Skeletal muscle tissue (tissue), 4 donors: ENCODE results near the gene IFNL4. TPM values are rescaled to one million over a fixed set of nuclear protein-coding genes. Genes with fewer than 3 reads are reported as not detected.
"Not testable (repeated sequence)": the region's sequence is repeated elsewhere in the genome, so short reads cannot be mapped to it uniquely, and the experiment has no call there.

Source experiments
- H3K27ac ChIP-seq: one replicate; pipeline ENCODE4 v1.7.0; 2013; ENCODE audit warnings: mild to moderate bottlenecking, low read depth, low read length, inconsistent platforms
- H3K27me3 ChIP-seq, 3 donors: one replicate each; pipeline ENCODE4 v1.7.0; 2013; ENCODE audit warnings: low read length in 3 of 3; ENCODE audit not compliant: control insufficient read depth in 3 of 3, insufficient read depth in 3 of 3
- H3K36me3 ChIP-seq, 3 donors: one replicate each; pipeline ENCODE4 v1.7.0; 2013; ENCODE audit warnings: low read length in 3 of 3; ENCODE audit not compliant: control insufficient read depth in 3 of 3, insufficient read depth in 3 of 3
- H3K4me1 ChIP-seq, 3 donors: one replicate each; pipeline ENCODE4 v1.7.0; 2013; ENCODE audit warnings: low read length in 3 of 3, mild to moderate bottlenecking in 3 of 3; ENCODE audit not compliant: control insufficient read depth in 3 of 3, insufficient read depth in 3 of 3
- H3K4me3 ChIP-seq, 3 donors: one replicate each; pipeline ENCODE4 v1.7.0; 2013; ENCODE audit warnings: low read length in 3 of 3
- H3K9ac ChIP-seq, 3 donors: one replicate each; pipeline ENCODE4 v1.7.0; 2013; ENCODE audit warnings: low read length in 3 of 3, mild to moderate bottlenecking in 3 of 3, moderate library complexity in 2 of 3, low read depth in 1 of 3
- H3K9me3 ChIP-seq, 3 donors: one replicate each; pipeline ENCODE4 v1.7.0; 2013; ENCODE audit warnings: low read length in 3 of 3; ENCODE audit not compliant: control insufficient read depth in 3 of 3
- total RNA-seq: library from RNA; depleted of rRNA; stranded (reverse); fragments of >200 nt; gene quantifications from one replicate; pipeline ENCODE4 v1.2.3, GENCODE V29; 2014
- donor health status: Osteomylitis.

IFNL4 gene
- total RNA-seq, 1 donor from 2014 or later, result not detected

GRCh38 chr19:39230096-39230764 lies 18.4 kb downstream of the IFNL4 start:
- Histone ChIP-seq H3K27ac (no peak overlapping the region), H3K27me3 (peaks cover 0 to 8% (median 0%) of the 10 kb centered on the region in 3 donors), H3K9me3 (peaks cover 0 to 2% (median 0%) of the 10 kb centered on the region in 3 donors), H3K4me1 (no peaks in the 10 kb centered on the region), H3K9ac (no peak overlapping the region), H3K36me3 (no peaks in the 10 kb centered on the region), H3K4me3 (no peak overlapping the region)

GRCh38 chr19:39224910-39225309 lies 23.7 kb downstream of the IFNL4 start:
- Histone ChIP-seq H3K27me3 (peaks cover 0 to 13% (median 12%) of the 10 kb centered on the region in 3 donors), H3K4me3 (no peak overlapping the region), H3K9me3 (no peaks in the 10 kb centered on the region), H3K27ac (no peak overlapping the region), H3K4me1 (no peaks in the 10 kb centered on the region), H3K9ac (no peak overlapping the region), H3K36me3 (no peaks in the 10 kb centered on the region)

- peaks cover 0 to 17% (median 12%) of the 10 kb centered on the region in 3 donors for H3K27me3 ChIP-seq
- no peaks in the 10 kb centered on the region for H3K36me3 ChIP-seq
- no peak overlapping the region for H3K4me3 ChIP-seq
- H3K9ac ChIP-seq, result no peak overlapping the region
- no peak overlapping the region for H3K27ac ChIP-seq
- no peaks in the 10 kb centered on the region for H3K4me1 ChIP-seq
- H3K9me3 ChIP-seq, result no peaks in the 10 kb centered on the region
Observed at GRCh38 chr19:39223703-39224279, 24.9 kb downstream of the IFNL4 start.

- peaks cover 0 to 14% (median 9%) of the 10 kb centered on the region in 3 donors for H3K27me3 ChIP-seq
- H3K9ac ChIP-seq, H3K36me3 ChIP-seq, H3K4me1 ChIP-seq, H3K27ac ChIP-seq, H3K9me3 ChIP-seq, H3K4me3 ChIP-seq: not testable (repeated sequence)
Observed at GRCh38 chr19:39219108-39219507, 29.5 kb downstream of the IFNL4 start.

- peaks cover 2 to 3% (median 2%) of the 10 kb centered on the region in 3 donors for H3K9me3 ChIP-seq
- H3K9ac ChIP-seq, result no peak overlapping the region
- no peak overlapping the region for H3K4me3 ChIP-seq
- H3K36me3 ChIP-seq, result no peaks in the 10 kb centered on the region
- peaks cover 0 to 10% (median 9%) of the 10 kb centered on the region in 3 donors for H3K27me3 ChIP-seq
- no peak overlapping the region for H3K27ac ChIP-seq
- no peaks in the 10 kb centered on the region for H3K4me1 ChIP-seq
Observed at GRCh38 chr19:39218230-39219007, 30.2 kb downstream of the IFNL4 start.

- H3K36me3 ChIP-seq, result no peaks in the 10 kb centered on the region
- H3K9me3 ChIP-seq, result peaks cover 2 to 3% (median 2%) of the 10 kb centered on the region in 3 donors
- peaks cover 0 to 10% (median 6%) of the 10 kb centered on the region in 3 donors for H3K27me3 ChIP-seq
- no peak overlapping the region for H3K4me3 ChIP-seq
- no peaks in the 10 kb centered on the region for H3K4me1 ChIP-seq
- H3K9ac ChIP-seq, result no peak overlapping the region
- no peak overlapping the region for H3K27ac ChIP-seq
Observed at GRCh38 chr19:39217094-39217493, 31.6 kb downstream of the IFNL4 start.

DNA sequence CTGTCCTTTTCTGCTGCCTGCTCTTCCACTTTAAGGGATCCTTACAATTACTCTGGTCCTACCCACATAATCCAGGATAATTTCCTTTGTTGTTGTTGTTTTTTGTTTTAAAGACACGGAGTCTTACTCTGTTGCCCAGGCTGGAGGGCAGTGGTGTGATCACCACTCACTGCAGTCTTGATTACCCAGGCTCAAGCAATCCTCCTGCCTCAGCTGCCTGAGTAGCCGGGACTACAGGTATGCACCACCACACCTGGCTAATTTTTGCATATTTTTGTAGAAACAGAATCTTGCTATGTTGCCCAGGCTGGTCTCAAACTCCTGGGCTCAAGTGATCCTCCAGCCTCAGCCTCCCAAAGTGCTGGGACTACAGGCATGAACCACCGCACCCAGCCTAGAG lies 33.3 kb downstream of the IFNL4 start:
- H3K9ac ChIP-seq, H3K9me3 ChIP-seq, H3K4me1 ChIP-seq, H3K36me3 ChIP-seq, H3K4me3 ChIP-seq, H3K27ac ChIP-seq: not testable (repeated sequence)
- peaks cover 0 to 13% (median 4%) of the 10 kb centered on the region in 3 donors for H3K27me3 ChIP-seq

GRCh38 chr19:39212375-39212742 lies 36.3 kb downstream of the IFNL4 start:
- Histone ChIP-seq H3K4me3 (no peak overlapping the region), H3K4me1 (no peaks in the 10 kb centered on the region), H3K9ac (no peak overlapping the region), H3K36me3 (no peaks in the 10 kb centered on the region), H3K27ac (no peak overlapping the region), H3K9me3 (peaks cover 0 to 3% (median 2%) of the 10 kb centered on the region in 3 donors), H3K27me3 (peaks cover 5 to 12% (median 8%) of the 10 kb centered on the region in 3 donors)

- H3K27me3 ChIP-seq, result peaks cover 8 to 12% (median 10%) of the 10 kb centered on the region in 3 donors
- H3K4me3 ChIP-seq, result no peak overlapping the region
- no peak overlapping the region for H3K27ac ChIP-seq
- H3K9me3 ChIP-seq, result peaks cover 0 to 3% (median 2%) of the 10 kb centered on the region in 3 donors
- no peaks in the 10 kb centered on the region for H3K4me1 ChIP-seq
- no peaks in the 10 kb centered on the region for H3K36me3 ChIP-seq
- H3K9ac ChIP-seq, result no peak overlapping the region
Observed at GRCh38 chr19:39211731-39212374, 36.8 kb downstream of the IFNL4 start.
